Small intestine (tissue), 7 donors: Measurements from ENCODE around the gene NPIPB8. TPM values are rescaled to one million over a fixed set of nuclear protein-coding genes. Genes with fewer than 3 reads are reported as not detected.
"Not testable (repeated sequence)": the region's sequence is repeated elsewhere in the genome, so short reads cannot be mapped to it uniquely, and the experiment has no call there.

ENCODE experiments used
- DNase-seq, 2 donors: peaks; one replicate each; pipeline versions ENCODE4 v3.0.0 to v3.0.0-alpha.2; 2013
- FAIRE-seq: peaks from 2 replicates; lab custom pipeline; 2012; peaks lifted over from hg19 to GRCh38; lab: Jason Lieb, UNC
- H3K27ac ChIP-seq, 3 donors: one replicate each; pipeline ENCODE4 v1.5.1; 2013; ENCODE audit warnings: low read length in 2 of 3, mild to moderate bottlenecking in 2 of 3, control low read depth in 1 of 3, inconsistent platforms in 1 of 3, low read depth in 1 of 3, moderate library complexity in 1 of 3
- H3K27me3 ChIP-seq, 3 donors: one replicate each; pipeline ENCODE4 v1.6.1; 2013; ENCODE audit warnings: low read length in 3 of 3, inconsistent platforms in 1 of 3; ENCODE audit not compliant: control insufficient read depth in 3 of 3, insufficient read depth in 3 of 3
- H3K36me3 ChIP-seq, 3 donors: one replicate each; pipeline ENCODE4 v1.6.1; 2013; ENCODE audit warnings: low read length in 3 of 3, inconsistent platforms in 1 of 3, low read depth in 1 of 3, mild to moderate bottlenecking in 1 of 3, moderate library complexity in 1 of 3; ENCODE audit not compliant: control insufficient read depth in 3 of 3, insufficient read depth in 2 of 3
- H3K4me1 ChIP-seq, 3 donors: one replicate each; pipeline ENCODE4 v1.6.1; 2013; ENCODE audit warnings: low read length in 2 of 3, inconsistent platforms in 1 of 3, low read depth in 1 of 3, mild to moderate bottlenecking in 1 of 3, moderate library complexity in 1 of 3; ENCODE audit not compliant: control insufficient read depth in 3 of 3, insufficient read depth in 2 of 3
- H3K4me3 ChIP-seq, 3 donors: one replicate each; pipeline ENCODE4 v1.5.1; 2013; ENCODE audit warnings: low read length in 3 of 3, control low read depth in 1 of 3, inconsistent platforms in 1 of 3, low read depth in 1 of 3, mild to moderate bottlenecking in 1 of 3, moderate library complexity in 1 of 3
- H3K9me3 ChIP-seq, 2 donors: one replicate each; pipeline ENCODE4 v1.6.1; 2013; ENCODE audit warnings: low read depth in 1 of 2, low read length in 1 of 2; ENCODE audit not compliant: control insufficient read depth in 2 of 2, insufficient read depth in 1 of 2
- WGBS, 3 donors: extraction: QIAGEN DNeasy Blood & Tissue Kit; methylation state at CpG; one replicate each; pipeline ENCODE4 v1.1.7; 2013; 5-methylcytosine and 5-hydroxymethylcytosine counted together
- polyA plus RNA-seq, 4 donors: library from polyadenylated mRNA; stranded (reverse) in 3 of 4; unstranded in 1 of 4; fragments of 200-250 nt in 3 of 4; fragments of 120-200 nt in 1 of 4; gene quantifications; one replicate each; pipeline versions ENCODE4 v1.2.1 to v1.2.3, GENCODE V29; 2013
- donor health status: healthy with polysubstance abuse.
- donor health status: control.
- donor health status: control.
- donor health status: Bipolar disorder and iron deficiency.
- donor health status: healthy.

Gene NPIPB8
- polyA plus RNA-seq, 4 donors, result 0.03 to 2.2 TPM; not detected in 2

DNA sequence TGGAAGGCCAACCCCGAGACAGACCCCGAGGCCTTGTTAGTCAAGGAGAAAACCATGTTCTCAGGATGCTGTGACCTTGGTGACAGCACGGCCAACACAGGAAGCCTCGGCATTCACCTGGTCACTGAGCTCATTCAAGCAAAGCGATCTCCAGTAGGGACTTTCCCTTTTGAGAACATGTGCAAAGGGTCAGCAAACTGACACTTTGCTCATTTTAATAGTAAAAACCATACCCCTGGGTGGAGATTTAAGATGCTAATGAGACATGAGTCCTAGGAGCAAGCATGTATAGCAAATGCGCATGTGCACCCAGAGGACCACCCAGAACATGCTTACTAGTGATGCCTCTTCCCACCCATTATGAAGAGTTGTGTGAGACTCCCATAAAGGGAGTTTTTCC lies 35.3 kb upstream of the NPIPB8 start:
- H3K36me3 ChIP-seq, result peaks cover 0 to 42% (median 6%) of the 10 kb centered on the region in 3 donors
- H3K27ac ChIP-seq, result no peak overlapping the region
- H3K4me1 ChIP-seq, result peaks cover 0 to 10% (median 2%) of the 10 kb centered on the region in 3 donors
- no peaks in the 10 kb centered on the region for H3K9me3 ChIP-seq
- no peak for FAIRE-seq
- H3K4me3 ChIP-seq, result no peak overlapping the region
- DNase-seq, result no peak
- no peaks in the 10 kb centered on the region for H3K27me3 ChIP-seq
- 45 to 66% (median 56%) methylated on average over 5 of the region's 6 CpGs for WGBS, 3 donors

DNA sequence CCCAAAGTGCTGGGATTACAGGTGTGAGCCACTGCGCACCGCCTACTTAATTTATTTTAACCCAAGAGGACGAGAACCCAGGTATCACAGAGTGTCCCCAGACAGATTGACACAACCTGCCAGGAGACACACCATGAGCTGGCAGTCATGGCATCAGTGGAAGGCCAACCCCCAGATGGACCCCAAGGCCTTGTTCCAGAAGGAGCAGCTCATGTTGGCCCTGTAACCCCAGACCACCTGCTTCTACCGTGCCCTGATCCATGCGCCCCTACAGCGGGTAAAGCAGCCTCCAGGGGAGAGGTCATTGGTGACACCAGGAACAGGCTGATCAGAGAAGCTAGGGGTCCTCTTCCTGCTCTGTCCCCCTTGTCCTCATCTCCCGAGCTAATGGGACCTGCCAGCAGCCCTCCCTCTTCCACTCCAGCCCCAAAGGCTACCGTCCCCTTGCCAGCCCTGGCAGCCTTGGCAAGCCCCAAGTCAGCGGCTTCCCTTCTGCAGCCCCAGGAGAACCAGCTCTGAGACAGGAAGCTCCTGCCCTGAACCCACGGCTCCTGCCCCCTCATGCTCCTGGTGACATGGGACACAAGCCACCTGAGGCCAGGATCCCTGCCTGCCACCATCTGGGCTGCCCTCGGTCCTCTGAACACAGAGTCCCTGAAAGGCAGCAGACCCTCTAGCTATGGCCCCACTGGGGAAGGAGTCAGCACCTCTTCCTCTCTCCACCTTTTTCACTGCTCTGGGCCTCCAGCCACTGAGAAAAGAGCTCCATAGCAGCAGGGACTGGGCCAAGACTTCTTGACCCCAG lies 34.3 kb upstream of the NPIPB8 start:
- Histone ChIP-seq H3K4me3 (no peak overlapping the region), H3K4me1 (peaks cover 0 to 3% (median 0%) of the 10 kb centered on the region in 3 donors), H3K27ac (no peak overlapping the region), H3K36me3 (peaks cover 0 to 53% (median 6%) of the 10 kb centered on the region in 3 donors), H3K27me3 (no peaks in the 10 kb centered on the region), H3K9me3 (no peaks in the 10 kb centered on the region)
- FAIRE-seq, result no peak
- 82 to 88% (median 87%) methylated on average over 11 of the region's 11 CpGs for WGBS, 3 donors
- no peak for DNase-seq

DNA sequence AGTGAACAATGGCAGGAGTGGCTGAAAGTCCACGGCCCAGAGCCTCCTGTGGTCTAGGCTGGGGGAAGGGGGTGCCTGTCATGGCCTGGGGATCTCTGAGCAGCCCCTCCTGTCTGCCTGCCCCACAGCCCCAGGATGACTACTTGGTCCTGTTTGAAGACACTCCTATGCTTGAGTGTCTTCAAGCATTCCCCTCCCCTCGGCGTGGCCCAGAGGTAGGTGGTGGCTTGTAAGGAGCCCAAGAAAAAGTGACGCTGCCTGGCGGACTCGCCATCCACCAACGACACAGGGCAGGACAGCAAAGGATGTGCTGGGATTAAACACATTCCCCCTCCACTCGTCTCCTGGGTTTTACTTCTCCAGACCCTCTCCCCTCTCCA lies 33.7 kb upstream of the NPIPB8 start:
- H3K36me3 ChIP-seq, result peaks cover 0 to 57% (median 6%) of the 10 kb centered on the region in 3 donors
- H3K9me3 ChIP-seq, result no peaks in the 10 kb centered on the region
- FAIRE-seq, result no peak
- DNase-seq, result no peak
- no peak overlapping the region for H3K4me3 ChIP-seq
- no peaks in the 10 kb centered on the region for H3K27me3 ChIP-seq
- peaks cover 0 to 7% (median 0%) of the 10 kb centered on the region in 3 donors for H3K4me1 ChIP-seq
- WGBS, 3 donors, result 71 to 84% (median 84%) methylated on average over 8 of the region's 8 CpGs
- H3K27ac ChIP-seq, result no peak overlapping the region

DNA sequence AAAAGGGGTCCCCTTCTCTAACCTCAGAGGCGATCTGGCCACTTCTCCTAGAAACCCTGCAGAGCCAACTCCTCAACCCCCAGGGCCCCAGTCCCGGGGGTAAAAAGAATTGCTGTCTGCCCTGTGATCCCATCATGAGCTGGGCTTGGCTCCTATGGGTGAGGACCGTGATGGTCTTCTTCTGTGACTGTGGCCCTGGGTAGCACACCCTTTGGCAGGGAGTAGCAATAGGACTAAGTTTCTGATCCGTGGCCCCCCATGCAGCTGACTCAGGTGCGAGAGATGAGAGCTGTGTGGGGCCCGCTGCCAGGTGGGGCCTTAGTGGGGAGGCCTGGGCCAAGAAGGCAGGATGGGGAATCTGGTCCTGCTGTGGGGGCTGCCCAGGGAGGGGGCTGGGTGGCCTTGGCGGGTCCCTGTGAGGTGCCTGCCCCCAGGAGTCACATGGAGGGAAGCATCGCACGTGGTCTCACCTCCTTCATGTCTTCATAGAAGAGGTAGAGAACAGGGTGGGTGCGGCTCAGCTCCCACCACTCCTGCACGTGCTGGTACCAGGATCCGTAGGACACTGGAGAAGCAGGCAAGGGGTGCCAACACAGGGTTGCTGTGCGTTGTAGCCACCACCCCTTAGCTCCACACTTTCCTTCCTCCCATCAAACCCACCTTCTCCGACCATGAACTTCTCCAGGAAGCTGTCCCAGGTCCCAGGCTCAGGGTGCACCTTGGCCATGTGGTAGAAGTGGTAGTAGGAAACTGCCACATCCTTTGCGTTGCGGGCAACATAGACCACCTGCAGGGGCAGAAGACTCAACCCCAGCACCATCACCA lies 31.4 kb upstream of the NPIPB8 start:
- Histone ChIP-seq H3K27me3 (no peaks in the 10 kb centered on the region), H3K27ac (no peak overlapping the region), H3K4me3 (no peak overlapping the region), H3K36me3 (peaks cover 0 to 61% (median 6%) of the 10 kb centered on the region in 3 donors), H3K9me3 (no peaks in the 10 kb centered on the region), H3K4me1 (peaks cover 2 to 29% (median 7%) of the 10 kb centered on the region in 3 donors)
- FAIRE-seq (no peak), DNase-seq (no peak)
- WGBS, 3 donors, result 91 to 93% (median 92%) methylated on average over 15 to 16 of the region's 16 CpGs

DNA sequence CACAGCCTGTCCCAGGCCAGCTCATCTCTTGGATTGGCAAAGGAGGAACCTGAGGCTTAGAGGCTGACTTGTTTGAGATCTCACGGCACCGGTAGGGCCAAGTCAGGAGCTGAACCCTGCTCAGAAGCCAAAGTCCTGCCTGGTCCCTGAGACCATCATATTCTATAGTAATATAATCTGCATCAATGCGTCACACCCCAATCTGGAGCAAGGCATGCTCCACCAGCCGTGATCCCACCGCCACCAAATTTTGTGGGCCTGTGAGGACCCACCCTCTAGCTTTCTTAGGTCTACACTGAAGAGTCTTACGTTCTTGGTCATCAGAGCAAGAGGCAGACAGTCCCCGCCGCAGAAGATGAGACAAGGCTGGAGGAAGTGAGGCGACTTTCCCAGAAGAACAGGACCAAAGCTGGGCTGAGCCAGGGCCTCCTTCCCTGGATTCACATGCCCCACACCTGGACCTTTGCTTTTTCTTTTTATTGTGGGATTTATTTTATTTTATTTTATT lies 30.7 kb upstream of the NPIPB8 start:
- Histone ChIP-seq H3K27ac (no peak overlapping the region), H3K36me3 (peaks cover 0 to 61% (median 6%) of the 10 kb centered on the region in 3 donors), H3K9me3 (no peaks in the 10 kb centered on the region), H3K27me3 (no peaks in the 10 kb centered on the region), H3K4me3 (no peak overlapping the region), H3K4me1 (peaks cover 2 to 30% (median 7%) of the 10 kb centered on the region in 3 donors)
- WGBS, 3 donors, result 90 to 97% (median 92%) methylated on average over 9 of the region's 9 CpGs
- FAIRE-seq, result no peak
- DNase-seq, result no peak

DNA sequence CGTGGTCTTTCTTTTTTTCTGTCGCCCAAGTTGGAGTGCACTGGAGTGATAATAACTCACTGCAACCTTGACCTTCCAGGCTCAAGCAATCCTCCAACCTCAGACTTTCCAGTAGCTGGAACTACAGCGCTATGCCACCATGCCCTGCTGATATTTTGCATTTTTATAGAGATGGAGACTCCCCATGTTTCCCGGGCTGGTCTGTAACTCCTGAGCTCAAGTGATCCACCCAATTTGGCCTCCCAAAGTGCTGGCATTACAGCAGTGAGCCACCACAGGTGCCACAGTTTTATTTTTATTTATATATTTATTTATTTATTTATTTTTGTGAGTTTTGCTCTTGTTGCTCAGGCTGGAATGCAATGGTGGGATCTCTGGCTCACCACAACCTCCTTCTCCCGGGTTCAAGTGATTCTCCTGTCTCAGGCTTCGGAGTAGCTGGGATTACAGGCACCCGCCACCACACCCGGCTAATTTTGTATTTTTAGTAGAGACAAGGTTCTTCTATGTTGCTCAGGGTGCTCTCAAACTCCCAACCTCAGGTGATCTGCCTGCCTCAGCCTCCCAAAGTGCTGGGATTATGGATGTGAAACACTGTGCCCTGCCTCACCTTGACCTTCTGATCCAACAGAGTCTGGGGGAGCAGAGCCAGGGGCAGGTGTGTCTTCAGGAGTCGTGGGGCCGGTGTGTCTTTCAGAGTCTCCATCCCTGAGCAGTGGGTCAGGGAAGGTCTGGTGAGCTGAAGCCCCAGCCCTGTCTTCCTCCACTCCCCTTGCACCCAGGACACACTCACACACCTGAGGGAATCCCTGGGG lies 30.0 kb upstream of the NPIPB8 start:
- 89 to 94% (median 89%) methylated on average over 10 of the region's 10 CpGs for WGBS, 3 donors
- Histone ChIP-seq H3K4me1 (peaks cover 2 to 27% (median 7%) of the 10 kb centered on the region in 3 donors), H3K4me3 (peak overlapping the region in 2 of 3 donors; percentile 9 to 54), H3K36me3 (peaks cover 0 to 61% (median 6%) of the 10 kb centered on the region in 3 donors)
- not testable (repeated sequence) for DNase-seq, H3K9me3 ChIP-seq, H3K27ac ChIP-seq, FAIRE-seq, H3K27me3 ChIP-seq

DNA sequence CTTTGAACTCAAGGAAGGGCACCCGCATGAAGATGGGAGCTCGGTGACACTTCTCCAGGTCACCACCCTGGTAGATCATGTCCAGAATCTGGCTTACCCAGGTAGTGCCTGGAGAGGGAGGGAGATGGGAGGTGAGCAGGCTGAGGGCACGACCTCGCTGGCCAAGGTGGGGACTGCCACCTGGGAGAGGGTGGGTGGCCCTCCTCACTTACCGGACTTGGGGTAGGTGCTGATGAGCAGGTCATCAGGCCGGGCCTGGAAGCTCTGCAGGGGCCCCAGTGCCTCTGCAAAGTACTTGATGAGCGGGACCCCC lies 29.4 kb upstream of the NPIPB8 start:
- Histone ChIP-seq H3K36me3 (peaks cover 0 to 56% (median 6%) of the 10 kb centered on the region in 3 donors), H3K4me3 (peak overlapping the region in 2 of 3 donors; percentile 9 to 54), H3K4me1 (peaks cover 2 to 27% (median 7%) of the 10 kb centered on the region in 3 donors)
- not testable (repeated sequence) for H3K27me3 ChIP-seq, FAIRE-seq, H3K9me3 ChIP-seq, DNase-seq, H3K27ac ChIP-seq
- 95 to 98% (median 97%) methylated on average over 5 to 6 of the region's 7 CpGs for WGBS, 3 donors
